Urothelium cell line (cell line): ENCODE results near the gene SRD5A3.

ENCODE experiments used
- DNase-seq: peaks from one replicate; pipeline ENCODE4 v3.0.0; 2011; ENCODE audit warnings: low spot score, mixed read lengths
- FAIRE-seq: peaks from 2 replicates; lab custom pipeline; 2011; peaks lifted over from hg19 to GRCh38; lab: Jason Lieb, UNC

SRD5A3 gene

GRCh38 chr4:55405073-55405472 is 59.0 kb downstream of the SRD5A3 start:
- no peak for DNase-seq

DNA sequence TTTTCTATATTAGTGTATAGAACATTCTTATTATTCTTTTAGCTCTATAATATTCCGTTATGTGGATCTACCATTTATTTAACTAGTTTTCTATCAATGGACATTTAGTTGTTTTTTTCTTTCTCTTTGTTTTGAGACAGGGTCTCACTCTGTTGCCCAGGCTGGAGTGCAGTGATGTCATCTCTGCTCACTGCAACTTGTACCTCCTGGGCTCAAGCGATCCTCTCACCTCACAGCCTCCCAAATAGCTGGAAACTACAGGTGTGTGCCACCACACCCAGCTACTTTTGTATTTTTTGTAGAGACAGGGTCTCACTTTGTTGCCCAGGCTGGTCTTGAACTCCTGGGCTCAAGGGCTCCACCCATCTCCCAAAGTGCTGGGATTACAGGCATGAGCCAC is 60.5 kb downstream of the SRD5A3 start:
- no peak for DNase-seq
- FAIRE-seq, result no peak

More at GRCh38 chr4:55405073-55405472, 59.0 kb downstream of the SRD5A3 start:
- FAIRE-seq, result no peak

- FAIRE-seq (no peak), DNase-seq (no peak)
Observed at GRCh38 chr4:55407119-55407518, 61.1 kb downstream of the SRD5A3 start.

DNA sequence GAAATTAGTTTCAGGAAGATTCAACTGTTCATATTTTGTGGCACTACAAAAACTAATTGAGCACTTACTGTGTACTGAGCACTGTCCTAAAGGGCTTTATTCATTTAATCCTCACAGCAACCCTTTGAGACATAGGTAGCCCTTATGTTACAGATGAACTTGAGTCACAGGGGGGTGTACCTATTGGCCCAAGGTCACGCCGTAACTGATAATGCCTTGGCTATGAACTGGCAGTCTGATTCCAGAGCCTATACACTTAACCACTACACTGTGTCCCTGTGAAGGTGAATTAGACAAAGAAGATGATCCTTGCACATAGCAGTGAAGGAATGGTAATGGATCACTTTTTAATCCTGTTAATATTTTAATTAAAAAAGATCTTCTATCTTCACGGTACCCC is 61.7 kb downstream of the SRD5A3 start:
- DNase-seq (no peak), FAIRE-seq (no peak)

DNA sequence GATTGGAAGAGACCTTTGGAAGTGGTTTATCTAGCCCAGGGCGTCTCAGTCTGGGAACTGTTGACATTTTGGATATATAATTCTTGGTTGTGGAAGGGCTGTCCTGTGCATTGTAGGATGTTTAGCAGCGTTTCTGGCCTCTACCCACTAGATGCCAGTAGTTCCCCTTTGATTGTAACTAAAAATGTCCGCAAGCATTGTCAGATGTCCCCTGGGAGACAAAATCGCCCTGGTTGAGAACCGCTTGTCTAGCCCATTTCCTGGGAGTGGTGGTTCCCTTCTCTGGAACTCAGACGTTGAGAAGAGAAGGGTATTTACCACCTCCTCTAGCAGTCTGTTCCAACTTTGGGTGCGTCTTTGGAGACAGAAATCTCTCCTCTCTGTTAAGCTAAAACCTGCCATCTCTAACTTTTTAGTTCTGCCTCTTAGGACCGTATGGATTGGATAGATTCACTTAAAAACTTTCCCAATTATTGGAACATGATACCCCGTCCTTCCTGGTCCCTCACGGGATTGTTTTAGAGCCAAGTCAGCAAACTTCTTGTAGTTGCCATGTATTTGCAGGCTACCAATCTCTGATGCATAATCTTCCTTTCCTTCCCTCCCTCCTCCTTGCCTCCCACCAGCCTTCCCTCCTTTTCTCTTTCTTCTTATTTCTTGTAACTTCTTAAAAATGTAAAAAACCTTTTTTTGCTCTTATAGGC is 63.6 kb downstream of the SRD5A3 start:
- DNase-seq (peak; percentile 67), FAIRE-seq (no peak)

- DNase-seq (no peak), FAIRE-seq (no peak)
Observed at GRCh38 chr4:55410431-55410830, 64.4 kb downstream of the SRD5A3 start.

GRCh38 chr4:55411621-55412020 is 65.6 kb downstream of the SRD5A3 start:
- FAIRE-seq (no peak), DNase-seq (no peak)

DNA sequence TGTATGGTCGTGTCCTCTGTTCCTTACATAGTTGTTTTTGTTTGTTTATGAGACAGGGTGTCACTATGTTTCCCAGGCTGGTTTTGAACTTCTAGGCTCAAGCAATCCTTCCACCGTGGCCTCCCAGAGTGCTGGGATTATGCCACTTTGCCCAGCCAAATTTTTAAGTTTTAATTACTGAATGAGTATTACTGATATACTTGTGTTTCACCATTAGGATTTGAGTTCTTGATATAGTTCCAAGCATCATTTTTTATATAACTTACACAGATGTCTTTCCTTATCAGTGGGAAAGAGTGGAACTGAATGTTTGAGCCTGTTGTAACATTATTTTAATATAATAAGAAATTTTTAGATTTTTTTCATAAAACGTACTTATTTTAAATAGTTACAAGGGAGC is 70.1 kb downstream of the SRD5A3 start:
- FAIRE-seq (no peak), DNase-seq (no peak)
